Stimulated activated CD8-positive, alpha-beta memory T cell treated with anti-CD3 and anti-CD28 coated beads, Interleukin-12 subunit alpha, Interleukin-12 subunit beta, amount 100 ng/mL, for 4 hours (primary cell): ENCODE measurements around the gene LTBP2.

ENCODE experiments used
- DNase-seq: peaks from one replicate; pipeline ENCODE4 v3.0.0-alpha.2; 2020; ENCODE audit warnings: low read depth

The LTBP2 gene

GRCh38 chr14:74507085-74507484 lies 105.0 kb downstream of the LTBP2 start:
- DNase-seq = no peak

- no peak for DNase-seq
Measured at GRCh38 chr14:74506411-74506851, 105.6 kb downstream of the LTBP2 start.

DNA sequence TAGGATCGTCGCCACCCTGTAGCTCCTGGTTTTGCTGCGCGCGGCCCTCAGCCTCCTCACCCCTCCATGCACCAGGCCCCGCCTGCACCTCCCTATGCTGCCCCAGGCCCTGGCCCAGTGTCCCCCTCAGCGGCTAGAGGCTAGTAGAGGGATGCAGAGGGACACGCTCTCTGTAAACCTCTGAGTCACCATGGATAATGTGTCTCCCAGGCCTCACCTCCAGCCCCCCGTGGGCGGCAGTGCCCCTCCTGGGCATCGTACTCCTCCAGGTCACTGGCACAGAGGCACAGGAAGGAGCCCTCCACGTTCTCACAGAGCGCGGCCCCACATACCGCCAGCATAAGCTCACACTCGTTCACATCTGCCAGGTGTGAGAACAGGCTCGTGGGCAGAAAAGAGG lies 106.2 kb downstream of the LTBP2 start:
- no peak for DNase-seq

- DNase-seq = no peak
Measured at GRCh38 chr14:74504874-74505720, 106.9 kb downstream of the LTBP2 start.

- no peak for DNase-seq
Measured at GRCh38 chr14:74504412-74504811, 107.6 kb downstream of the LTBP2 start.

DNA sequence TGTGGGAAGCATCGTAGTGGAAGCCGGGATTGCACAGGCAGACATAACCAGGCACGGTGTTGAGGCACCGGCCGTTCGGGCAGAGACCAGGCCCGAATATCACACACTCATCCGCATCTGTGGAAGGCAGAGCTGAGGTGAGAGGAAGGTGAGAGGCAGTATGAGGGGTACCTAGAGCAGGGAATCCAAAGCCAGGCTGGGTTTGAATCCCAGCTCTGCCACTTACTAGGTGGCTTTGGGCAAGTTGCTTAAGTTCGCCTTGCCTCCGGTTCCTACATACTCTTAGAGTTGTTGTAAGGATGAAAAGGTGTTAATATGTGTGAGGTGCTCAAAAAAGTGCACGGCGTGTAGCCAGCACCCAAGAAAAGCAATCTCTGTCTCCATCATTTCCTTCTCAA lies 108.1 kb downstream of the LTBP2 start:
- DNase-seq = no peak

GRCh38 chr14:74503291-74503937 lies 108.6 kb downstream of the LTBP2 start:
- no peak for DNase-seq

DNA sequence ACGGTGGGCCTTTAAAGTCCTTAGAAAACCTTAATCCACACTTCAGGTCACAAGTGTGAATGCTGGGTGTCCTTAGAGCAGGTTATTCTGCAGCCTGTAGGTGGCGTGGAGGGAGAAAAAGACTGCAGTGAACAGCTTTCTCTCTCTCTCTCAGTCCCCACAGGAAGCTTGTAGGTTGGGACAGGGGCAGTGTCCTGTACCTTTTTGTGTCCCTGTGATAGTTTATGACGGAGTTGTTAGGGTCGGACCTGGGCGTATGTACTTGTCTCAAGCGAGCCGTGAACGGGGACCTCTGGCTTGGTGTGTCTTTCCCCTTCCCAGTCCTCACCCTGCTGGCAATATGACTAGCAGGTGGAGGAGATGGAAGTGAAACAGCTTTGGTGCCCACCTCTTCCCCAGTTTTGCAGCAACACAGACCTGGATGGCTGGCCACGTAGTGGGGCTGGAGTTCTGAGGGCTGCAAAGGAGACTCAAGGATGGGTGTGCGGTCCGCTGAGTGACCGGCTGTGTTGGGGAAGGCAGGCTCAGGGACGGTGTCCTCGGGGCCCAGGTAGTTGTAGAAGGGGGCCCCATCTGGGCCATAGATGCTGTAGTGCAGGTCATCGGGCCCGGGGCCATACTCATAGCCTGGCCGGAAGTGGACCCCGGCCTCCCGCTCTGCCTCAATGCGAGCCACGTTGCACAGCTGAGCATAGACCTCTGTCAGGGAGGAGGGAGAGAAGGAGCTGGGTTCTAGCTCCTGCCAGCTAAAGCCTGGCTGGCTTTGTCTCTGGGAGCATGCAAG lies 109.6 kb downstream of the LTBP2 start:
- no peak for DNase-seq

GRCh38 chr14:74501691-74502090 lies 110.3 kb downstream of the LTBP2 start:
- no peak for DNase-seq

- DNase-seq = no peak
Measured at GRCh38 chr14:74501135-74501614, 110.9 kb downstream of the LTBP2 start.

GRCh38 chr14:74500417-74501134 lies 111.5 kb downstream of the LTBP2 start:
- DNase-seq = no peak

- DNase-seq = no peak
Measured at GRCh38 chr14:74495356-74495755, 116.7 kb downstream of the LTBP2 start.

DNA sequence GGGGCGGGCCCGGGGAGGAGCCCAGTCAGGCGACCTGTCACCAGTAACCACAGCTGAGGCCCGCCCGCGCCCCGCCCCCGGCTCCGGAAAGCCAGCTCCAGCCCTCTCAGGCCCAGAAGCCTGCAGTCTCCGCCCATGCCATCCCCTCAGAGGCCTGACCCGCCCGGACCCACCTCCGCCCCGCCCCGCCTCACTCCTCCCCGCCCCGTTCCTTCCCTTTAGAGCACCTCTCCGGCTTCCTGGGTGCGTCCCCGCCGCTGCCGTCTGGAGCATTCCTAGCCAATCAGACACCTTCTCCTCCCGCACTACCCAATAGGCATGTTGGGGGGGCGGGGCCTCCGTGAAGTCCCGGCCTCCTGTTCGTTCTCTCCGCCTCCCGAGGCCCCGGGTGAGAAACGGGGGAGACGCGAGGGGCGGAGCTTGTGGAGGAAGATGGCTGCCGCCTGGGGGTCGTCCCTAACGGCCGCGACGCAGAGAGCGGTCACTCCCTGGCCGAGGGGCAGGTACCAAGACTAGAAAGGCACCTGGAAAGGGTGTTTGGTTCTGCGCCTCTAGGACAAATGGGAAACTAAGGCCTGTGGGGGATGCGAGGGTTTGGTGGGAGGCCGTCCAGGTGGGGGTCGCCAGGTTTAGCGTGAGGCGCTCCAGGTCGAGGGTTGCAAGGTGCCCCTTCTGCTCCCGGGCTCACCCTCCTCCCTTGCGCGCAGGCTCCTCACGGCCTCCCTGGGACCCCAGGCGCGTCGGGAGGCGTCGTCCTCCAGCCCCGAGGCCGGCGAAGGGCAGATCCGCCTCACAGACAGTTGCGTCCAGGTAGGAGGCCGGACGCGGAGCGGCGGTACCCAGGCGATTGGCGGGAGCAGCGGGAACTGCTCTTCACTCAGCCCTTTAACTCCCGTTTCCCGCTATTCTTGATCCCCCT lies 118.4 kb downstream of the LTBP2 start, which contains the start of gene ISCA2:
TSS of gene ISCA2 (plus strand) at position 423 of the 919 bp plus-strand sequence. CDS start at position 433, 10 bp downstream.
- peak; percentile 99 for DNase-seq

GRCh38 chr14:74492776-74493342 lies 119.2 kb downstream of the LTBP2 start, which contains the start of gene NPC2:
Gene NPC2 (minus strand): TSS chr14:74493305. CDS start chr14:74493274, 31 bp downstream.
- no peak for DNase-seq

DNA sequence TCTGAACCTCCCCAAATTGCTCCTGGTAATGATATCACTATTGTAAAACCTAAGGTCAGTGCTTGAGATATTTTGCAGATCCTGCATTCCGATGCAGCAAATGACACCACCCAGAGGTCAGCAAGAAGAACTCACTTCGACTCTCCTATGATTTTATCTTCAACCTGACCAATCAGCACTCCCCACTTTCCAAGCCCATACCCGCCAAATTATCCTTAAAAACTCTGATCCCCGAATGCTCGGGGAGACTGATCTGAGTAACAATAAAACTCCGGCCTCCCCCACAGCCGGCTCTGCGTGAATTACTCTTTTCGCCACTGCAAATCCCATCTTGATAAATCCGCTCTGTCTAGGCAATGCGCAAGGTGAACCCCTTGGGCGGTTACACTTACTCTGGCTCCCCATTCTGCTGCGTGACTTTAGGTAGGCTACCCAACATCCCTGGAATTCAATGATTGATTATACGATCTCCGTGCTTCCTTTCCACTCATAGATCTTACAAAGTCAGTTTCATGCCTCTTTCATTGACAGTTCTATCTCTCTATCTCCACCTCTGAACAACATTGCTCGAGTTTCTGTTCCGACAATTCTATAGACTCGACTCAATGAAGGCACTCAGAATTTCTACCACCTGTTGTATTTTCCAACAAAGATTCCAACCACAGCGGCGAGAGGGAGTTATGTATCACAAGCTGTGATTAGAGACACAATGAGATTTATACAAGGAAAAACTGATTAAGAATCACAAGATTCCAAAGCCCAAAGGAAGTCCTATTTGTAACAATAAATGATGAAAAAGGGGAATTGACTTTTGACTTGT lies 119.9 kb downstream of the LTBP2 start:
- DNase-seq = no peak

DNA sequence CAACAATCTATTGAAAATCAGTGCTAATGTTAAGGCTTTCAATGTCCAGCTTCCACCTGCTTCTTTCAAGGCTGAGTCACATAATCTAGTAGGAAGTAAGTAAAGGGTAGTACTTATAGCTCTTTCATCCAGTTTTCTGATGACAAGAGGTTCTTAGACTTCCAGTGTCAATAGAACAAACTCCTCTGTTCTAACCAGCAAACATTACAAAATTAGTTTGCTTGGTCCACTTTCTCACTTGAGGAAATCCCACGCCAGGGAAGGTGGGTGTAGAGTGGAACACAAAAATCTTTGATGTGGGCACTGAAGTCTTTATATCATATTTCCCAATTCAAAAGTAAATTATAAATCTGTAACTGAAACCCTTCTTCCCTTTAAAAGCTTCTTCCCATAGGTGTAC lies 121.6 kb downstream of the LTBP2 start:
- no peak for DNase-seq

DNA sequence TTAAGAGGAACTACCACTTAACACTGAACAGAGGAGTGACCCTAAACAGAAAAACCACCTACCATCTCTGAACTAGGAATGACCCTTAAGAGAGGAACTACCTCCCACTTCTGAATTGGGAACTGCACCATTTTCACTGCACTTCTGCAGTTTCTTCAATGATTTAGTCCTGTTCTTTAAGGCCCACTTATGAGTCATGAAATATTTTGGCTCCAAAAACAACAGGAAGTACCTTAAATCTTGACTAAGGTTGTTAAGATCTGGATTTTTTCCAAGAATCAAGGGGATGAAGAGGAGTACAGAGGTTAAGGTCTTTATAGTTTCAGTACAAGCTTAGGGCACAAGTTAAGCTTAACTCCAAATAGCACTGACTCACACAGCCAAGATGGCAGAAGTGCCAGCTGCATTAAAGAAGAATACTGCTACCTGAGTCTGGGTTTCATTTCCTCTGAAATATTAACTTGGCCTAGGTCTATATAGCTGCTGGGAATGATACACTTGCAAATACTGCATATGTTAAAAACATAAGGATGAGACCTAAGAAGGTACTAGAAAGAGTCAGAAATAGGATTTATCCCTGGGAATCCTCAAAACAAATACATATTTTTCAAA lies 123.1 kb downstream of the LTBP2 start:
- DNase-seq = no peak

DNA sequence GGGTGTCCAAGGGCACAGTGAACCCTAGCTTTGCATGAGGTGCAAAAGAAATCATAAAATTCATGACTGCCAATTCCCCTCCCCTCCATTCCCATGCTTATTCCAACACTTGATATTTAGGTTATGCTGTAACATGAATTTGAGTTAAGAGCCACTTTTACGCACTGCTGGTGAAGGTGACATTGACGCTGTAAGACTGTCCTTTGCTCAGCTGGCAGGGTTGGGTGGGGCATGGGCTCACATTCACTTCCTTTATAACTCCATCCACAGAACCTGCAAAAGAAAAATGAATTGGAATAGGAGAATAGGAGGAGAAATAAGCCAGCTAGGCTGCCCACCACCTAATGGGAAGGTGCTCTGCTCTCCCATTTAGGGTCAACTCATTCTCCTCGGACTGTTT lies 125.9 kb downstream of the LTBP2 start:
- DNase-seq = no peak

- no peak for DNase-seq
Measured at GRCh38 chr14:74483321-74483720, 128.7 kb downstream of the LTBP2 start.
